Nucleus accumbens (tissue), 56 donors: ENCODE results near the gene SLC6A7.

Experiments
- DNase-seq, 56 donors: peaks; one replicate each; lab custom pipeline; 2025; lab: John Stamatoyannopoulos, UW

Gene SLC6A7

DNA sequence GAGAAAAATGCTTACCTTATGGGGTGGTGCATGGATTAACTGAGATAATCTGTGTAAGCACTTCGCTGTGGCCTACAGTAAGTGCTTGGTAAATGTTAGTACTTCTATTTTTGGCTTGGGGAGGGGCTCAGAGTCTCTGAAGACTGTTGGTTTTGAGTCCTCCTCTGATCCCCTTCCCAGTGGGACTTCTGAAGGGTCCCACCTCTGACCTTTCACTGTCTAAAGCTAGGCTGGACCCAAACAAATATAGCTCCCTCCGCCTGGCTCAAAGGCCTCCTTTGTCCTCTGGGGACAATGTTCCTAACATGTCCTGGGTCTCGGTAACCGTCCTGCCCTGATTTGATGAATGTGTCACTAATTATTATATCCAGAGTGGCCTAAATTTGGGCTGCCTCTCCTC, 64.9 kb downstream of the SLC6A7 start:
- no peak for DNase-seq

DNA sequence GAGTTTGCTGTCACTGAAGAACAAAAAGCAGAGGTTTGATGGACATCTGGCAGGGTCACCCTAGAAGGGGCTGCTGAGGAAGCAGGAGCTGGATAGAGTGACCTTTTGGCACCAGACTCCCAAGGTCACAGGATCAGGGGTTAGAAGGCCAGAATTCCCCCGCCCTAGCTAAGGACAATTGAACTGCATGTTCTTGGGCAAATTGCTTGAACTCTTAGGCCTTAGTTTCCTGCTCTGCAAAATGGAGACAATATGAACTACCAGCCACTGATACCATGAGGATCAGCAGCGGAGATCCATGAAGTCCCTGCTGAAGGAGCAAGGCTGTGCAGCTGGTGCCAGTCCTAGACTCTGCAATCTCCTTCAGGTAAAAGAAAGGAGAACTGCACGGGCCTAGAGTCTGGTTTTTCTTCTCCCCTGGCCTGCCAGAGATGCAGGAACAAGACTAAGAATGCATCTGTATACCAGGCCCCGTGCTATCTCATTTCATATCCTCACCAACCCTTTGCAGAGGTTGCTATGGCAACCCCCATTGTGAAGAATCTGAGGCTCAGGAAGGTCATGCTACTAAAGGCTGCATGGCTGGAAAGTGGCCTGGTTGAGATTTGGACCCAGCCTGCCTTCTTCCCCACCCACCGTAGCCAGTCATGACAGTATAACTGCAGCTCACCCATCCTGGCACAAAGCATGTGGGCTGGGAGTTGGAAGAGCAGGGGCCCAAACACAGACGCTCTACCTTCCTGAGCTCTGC, 66.0 kb downstream of the SLC6A7 start:
- peak in 3 of 56 donors; percentile 13 to 29 (median 24) for DNase-seq

DNA sequence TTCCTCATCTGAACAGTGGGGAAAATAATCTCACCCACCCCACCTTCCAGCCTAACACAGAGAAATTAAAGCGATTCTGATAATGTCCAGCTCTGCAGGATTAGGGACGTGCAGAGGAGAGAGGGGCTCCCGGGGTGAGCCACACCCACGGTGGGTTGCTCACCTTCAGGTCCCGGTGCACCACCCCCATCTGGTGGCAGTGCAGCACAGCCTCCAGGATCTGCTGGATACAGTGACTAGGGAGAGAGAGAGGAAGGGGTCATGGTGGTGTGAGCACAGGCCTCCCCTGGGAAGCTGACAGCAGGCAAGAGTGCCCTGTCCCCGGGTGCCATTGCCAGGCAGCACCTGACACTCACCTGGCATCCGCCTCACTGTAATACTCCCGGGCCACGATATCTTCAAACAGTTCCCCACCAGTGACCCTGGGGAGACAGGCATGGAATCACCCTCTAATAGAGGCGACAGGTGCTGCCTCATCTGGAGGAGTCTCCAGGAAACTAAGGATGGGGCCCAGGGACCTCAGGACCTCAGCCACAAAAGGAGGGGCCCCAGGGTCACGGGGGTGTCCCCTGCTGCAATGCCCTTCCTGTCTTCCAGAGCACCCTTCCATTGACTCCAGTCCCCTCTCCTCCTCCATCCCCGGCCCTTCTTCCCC, 66.7 kb downstream of the SLC6A7 start:
- DNase-seq: no peak

DNA sequence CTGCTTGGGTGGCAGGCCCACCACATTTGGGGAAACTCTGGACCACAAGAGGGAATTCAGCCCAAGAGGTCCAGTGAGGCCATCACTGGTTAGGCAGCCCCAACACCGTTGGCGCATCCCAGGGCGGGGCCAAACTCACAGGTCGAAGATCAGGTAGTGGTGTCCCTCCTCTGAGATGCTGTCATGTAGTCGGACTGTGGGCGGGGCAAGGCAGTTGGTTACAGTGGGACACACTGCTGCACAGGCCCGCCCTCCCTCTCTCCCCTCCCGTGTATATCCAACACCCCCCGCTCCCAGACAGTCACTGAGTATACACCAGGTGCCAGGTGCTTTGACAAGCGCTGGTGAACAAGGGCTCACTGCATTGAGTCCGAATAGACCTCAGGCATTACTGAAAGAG, 67.6 kb downstream of the SLC6A7 start:
- DNase-seq: no peak

DNA sequence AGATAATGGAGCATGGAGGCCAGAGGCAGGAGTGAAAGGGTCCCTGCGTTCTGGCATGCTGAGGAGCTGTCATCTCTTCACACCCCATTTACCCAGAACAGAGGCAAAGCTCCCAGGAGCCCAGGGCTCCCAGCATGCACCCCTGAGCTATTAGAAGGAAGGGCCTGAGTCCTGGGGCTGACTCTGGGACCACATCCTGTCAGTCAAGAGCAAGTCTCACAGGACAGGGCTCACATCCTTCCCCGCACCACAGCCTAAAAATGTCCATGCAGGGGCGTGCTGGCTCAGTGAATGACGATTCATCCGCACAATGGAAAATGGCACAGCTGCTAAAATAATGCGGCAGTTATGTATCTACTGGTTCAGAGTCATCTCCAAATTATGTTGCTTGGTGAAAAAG, 68.3 kb downstream of the SLC6A7 start:
- DNase-seq: peak in 6 of 56 donors; percentile 11 to 40 (median 18)
